Stimulated activated naive CD8-positive, alpha-beta T cell treated with anti-CD3 and anti-CD28 coated beads, Interleukin-15, Interleukin-2, amounts not matched to agents 100 ng/mL and 50 ng/mL, for 24 hours (primary cell): ENCODE measurements around the gene PHYHD1.

Experiments
- H3K27ac Mint-ChIP-seq: one replicate; pipeline ENCODE4 v1.8.0; 2021; ENCODE audit warnings: mild to moderate bottlenecking, mixed read lengths
- H3K27me3 Mint-ChIP-seq: one replicate; pipeline ENCODE4 v1.8.0; 2021; ENCODE audit warnings: mixed read lengths
- H3K36me3 Mint-ChIP-seq: one replicate; pipeline ENCODE4 v1.8.0; 2021; ENCODE audit warnings: low read depth, mixed read lengths
- H3K4me1 Mint-ChIP-seq: one replicate; pipeline ENCODE4 v1.8.0; 2021; ENCODE audit warnings: low read depth, mixed read lengths
- H3K4me3 Mint-ChIP-seq: one replicate; pipeline ENCODE4 v1.8.0; 2021; ENCODE audit warnings: mild to moderate bottlenecking, mixed read lengths
- H3K9me3 Mint-ChIP-seq: one replicate; pipeline ENCODE4 v1.8.0; 2021; ENCODE audit warnings: mixed read lengths

Gene PHYHD1

GRCh38 chr9:128894764-128895163, 26.0 kb upstream of the PHYHD1 start:
- no peak overlapping the region for H3K27ac Mint-ChIP-seq

DNA sequence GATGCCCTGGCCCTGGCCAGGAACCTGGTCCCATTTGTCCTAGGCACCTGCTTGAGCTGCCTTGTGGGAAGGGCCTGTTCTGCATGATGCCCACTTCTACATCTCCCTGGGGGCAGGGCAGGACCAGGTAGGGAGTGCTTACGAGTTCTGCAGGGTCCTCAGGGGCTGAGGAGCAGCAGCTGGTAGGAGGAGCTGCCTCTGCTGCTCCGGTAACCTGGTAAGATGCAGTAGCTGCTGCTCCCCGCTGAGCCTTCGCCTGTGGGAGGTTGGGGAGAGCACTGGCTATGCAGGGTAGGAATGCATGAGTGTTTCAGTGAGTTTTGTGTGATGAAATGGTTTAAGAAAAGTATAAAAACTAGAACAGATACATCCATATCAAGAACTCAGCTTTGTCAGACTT, 25.2 kb upstream of the PHYHD1 start:
- H3K36me3 Mint-ChIP-seq: peaks cover 16% of the 10 kb centered on the region
- H3K27me3 Mint-ChIP-seq: no peaks in the 10 kb centered on the region
- no peaks in the 10 kb centered on the region for H3K9me3 Mint-ChIP-seq
- no peak overlapping the region for H3K4me3 Mint-ChIP-seq
- H3K27ac Mint-ChIP-seq: no peak overlapping the region
- peaks cover 60% of the 10 kb centered on the region for H3K4me1 Mint-ChIP-seq

More at GRCh38 chr9:128894764-128895163, 26.0 kb upstream of the PHYHD1 start:
- Mint-ChIP-seq H3K9me3 (no peaks in the 10 kb centered on the region), H3K4me1 (peaks cover 54% of the 10 kb centered on the region), H3K4me3 (no peak overlapping the region), H3K27me3 (no peaks in the 10 kb centered on the region), H3K36me3 (peaks cover 16% of the 10 kb centered on the region)

GRCh38 chr9:128898382-128898781, 22.4 kb upstream of the PHYHD1 start:
- H3K4me1 Mint-ChIP-seq: peaks cover 66% of the 10 kb centered on the region
- no peaks in the 10 kb centered on the region for H3K27me3 Mint-ChIP-seq
- H3K27ac Mint-ChIP-seq: peak overlapping the region; percentile 97
- no peaks in the 10 kb centered on the region for H3K9me3 Mint-ChIP-seq
- no peak overlapping the region for H3K4me3 Mint-ChIP-seq
- H3K36me3 Mint-ChIP-seq: peaks cover 7% of the 10 kb centered on the region

DNA sequence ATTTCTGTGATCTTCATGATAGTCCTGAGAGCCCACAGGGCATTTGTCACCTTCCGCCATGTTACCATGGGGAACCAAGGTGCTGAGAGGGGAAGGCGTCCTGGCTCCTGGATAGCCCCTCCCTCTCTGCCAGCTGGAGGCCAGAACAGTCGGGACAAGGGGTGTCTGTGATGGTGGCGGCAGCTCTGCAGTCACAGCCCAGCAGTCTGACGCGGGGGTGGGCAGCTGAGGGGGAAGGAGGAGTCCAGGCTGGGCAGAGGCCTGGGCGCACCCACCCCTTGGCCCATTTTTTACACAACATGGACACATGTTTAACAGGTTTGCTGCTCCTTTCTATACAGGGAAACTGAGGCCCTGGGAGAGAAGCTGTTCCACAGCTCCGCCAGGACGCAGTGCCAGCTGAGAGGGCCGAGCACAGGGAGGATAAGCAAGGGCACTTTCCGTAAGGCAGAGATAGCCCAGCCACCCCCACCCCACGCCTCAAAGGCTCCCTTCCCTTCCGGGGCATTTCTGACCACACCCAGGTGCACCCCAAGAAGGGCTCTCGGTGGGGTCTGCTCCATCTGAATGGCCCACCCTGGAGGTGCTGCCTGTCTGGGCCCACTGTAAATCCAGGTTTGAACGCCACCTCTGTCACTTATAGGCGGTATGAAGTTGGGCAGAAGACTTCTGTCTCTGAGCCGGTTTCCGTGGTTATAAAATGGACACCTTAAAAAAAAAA, 21.8 kb upstream of the PHYHD1 start:
- Mint-ChIP-seq H3K4me3 (peak overlapping the region; percentile 62), H3K36me3 (peaks cover 4% of the 10 kb centered on the region), H3K27ac (peak overlapping the region; percentile 97), H3K9me3 (no peaks in the 10 kb centered on the region), H3K27me3 (no peaks in the 10 kb centered on the region), H3K4me1 (peaks cover 69% of the 10 kb centered on the region)

GRCh38 chr9:128899566-128900322, 21.0 kb upstream of the PHYHD1 start:
- Mint-ChIP-seq H3K27me3 (no peaks in the 10 kb centered on the region), H3K27ac (peak overlapping the region; percentile 97), H3K4me1 (peaks cover 70% of the 10 kb centered on the region), H3K9me3 (no peaks in the 10 kb centered on the region), H3K4me3 (peak overlapping the region; percentile 62), H3K36me3 (peaks cover 4% of the 10 kb centered on the region)

- H3K4me1 Mint-ChIP-seq: peaks cover 58% of the 10 kb centered on the region
- H3K27ac Mint-ChIP-seq: no peak overlapping the region
- H3K4me3 Mint-ChIP-seq: no peak overlapping the region
- H3K36me3 Mint-ChIP-seq: peaks cover 4% of the 10 kb centered on the region
- no peaks in the 10 kb centered on the region for H3K27me3 Mint-ChIP-seq
- no peaks in the 10 kb centered on the region for H3K9me3 Mint-ChIP-seq
Observed at GRCh38 chr9:128901379-128901778, 19.4 kb upstream of the PHYHD1 start.

GRCh38 chr9:128901822-128902221, 19.0 kb upstream of the PHYHD1 start:
- H3K27me3 Mint-ChIP-seq: no peaks in the 10 kb centered on the region
- H3K36me3 Mint-ChIP-seq: peaks cover 3% of the 10 kb centered on the region
- H3K27ac Mint-ChIP-seq: peak overlapping the region; percentile 83
- H3K4me1 Mint-ChIP-seq: peaks cover 58% of the 10 kb centered on the region
- H3K9me3 Mint-ChIP-seq: no peaks in the 10 kb centered on the region
- peak overlapping the region; percentile 3 for H3K4me3 Mint-ChIP-seq

- Mint-ChIP-seq H3K4me3 (peak overlapping the region; percentile 51), H3K4me1 (peaks cover 55% of the 10 kb centered on the region)
Observed at GRCh38 chr9:128902351-128903078, 18.3 kb upstream of the PHYHD1 start.

GRCh38 chr9:128903079-128903461, 17.7 kb upstream of the PHYHD1 start:
- H3K4me1 Mint-ChIP-seq: peaks cover 52% of the 10 kb centered on the region
- no peaks in the 10 kb centered on the region for H3K9me3 Mint-ChIP-seq
- no peak overlapping the region for H3K4me3 Mint-ChIP-seq
- peaks cover 9% of the 10 kb centered on the region for H3K36me3 Mint-ChIP-seq
- H3K27ac Mint-ChIP-seq: peak overlapping the region; percentile 83
- no peaks in the 10 kb centered on the region for H3K27me3 Mint-ChIP-seq

More at GRCh38 chr9:128902351-128903078, 18.3 kb upstream of the PHYHD1 start:
- peak overlapping the region; percentile 83 for H3K27ac Mint-ChIP-seq
- peaks cover 3% of the 10 kb centered on the region for H3K36me3 Mint-ChIP-seq
- no peaks in the 10 kb centered on the region for H3K9me3 Mint-ChIP-seq
- H3K27me3 Mint-ChIP-seq: no peaks in the 10 kb centered on the region

- Mint-ChIP-seq H3K9me3 (no peaks in the 10 kb centered on the region), H3K27ac (peak overlapping the region; percentile 83), H3K4me3 (no peak overlapping the region), H3K4me1 (peaks cover 50% of the 10 kb centered on the region), H3K27me3 (no peaks in the 10 kb centered on the region), H3K36me3 (peaks cover 14% of the 10 kb centered on the region)
Observed at GRCh38 chr9:128903871-128904620, 16.7 kb upstream of the PHYHD1 start.

DNA sequence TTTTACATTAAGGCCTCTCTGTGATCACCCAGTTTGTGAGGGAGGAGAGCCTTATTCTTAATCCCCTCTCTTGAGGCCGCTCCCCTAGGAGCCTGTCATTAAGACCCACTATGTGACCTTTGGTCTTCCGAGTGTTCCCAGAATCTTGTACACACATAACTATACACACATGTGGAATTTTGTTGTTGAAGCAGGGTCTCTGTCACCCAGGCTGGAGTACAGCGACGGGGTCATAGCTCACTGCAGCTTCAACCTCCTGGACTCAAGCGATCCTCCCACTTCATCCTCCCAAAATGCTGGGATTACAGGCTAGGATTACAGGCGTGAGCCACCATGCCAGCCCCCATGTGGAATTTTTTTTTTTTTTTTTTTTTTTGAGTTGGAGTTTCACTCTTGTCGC, 14.8 kb upstream of the PHYHD1 start:
- Mint-ChIP-seq H3K9me3 (no peaks in the 10 kb centered on the region), H3K4me3 (no peak overlapping the region), H3K27ac (peak overlapping the region; percentile 22), H3K36me3 (peaks cover 25% of the 10 kb centered on the region), H3K4me1 (peaks cover 51% of the 10 kb centered on the region), H3K27me3 (no peaks in the 10 kb centered on the region)

DNA sequence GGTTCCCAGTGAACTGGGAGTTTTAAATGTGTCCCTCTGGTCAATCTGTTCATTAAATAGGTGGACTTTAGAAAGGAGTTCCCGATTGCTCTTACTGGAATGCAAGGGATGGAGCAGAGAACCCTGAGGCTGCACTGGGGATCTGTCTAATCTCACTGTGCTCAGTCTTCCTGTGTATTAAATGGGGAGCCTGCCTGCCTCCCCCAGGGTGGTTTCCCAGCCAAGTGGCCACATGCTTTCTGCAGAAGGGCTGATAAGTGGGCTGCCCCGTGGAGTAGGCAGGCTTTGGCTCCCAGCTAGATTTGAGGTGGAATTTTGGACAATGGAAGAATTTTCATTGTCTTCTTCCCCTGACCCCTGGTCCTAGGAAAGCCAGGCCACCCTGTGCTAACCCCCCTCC, 14.0 kb upstream of the PHYHD1 start:
- H3K27me3 Mint-ChIP-seq: no peaks in the 10 kb centered on the region
- peaks cover 56% of the 10 kb centered on the region for H3K4me1 Mint-ChIP-seq
- no peak overlapping the region for H3K4me3 Mint-ChIP-seq
- H3K36me3 Mint-ChIP-seq: peaks cover 25% of the 10 kb centered on the region
- H3K27ac Mint-ChIP-seq: no peak overlapping the region
- no peaks in the 10 kb centered on the region for H3K9me3 Mint-ChIP-seq

- Mint-ChIP-seq H3K4me3 (no peak overlapping the region), H3K27me3 (no peaks in the 10 kb centered on the region), H3K9me3 (no peaks in the 10 kb centered on the region), H3K4me1 (peaks cover 56% of the 10 kb centered on the region), H3K36me3 (peaks cover 34% of the 10 kb centered on the region), H3K27ac (no peak overlapping the region)
Observed at GRCh38 chr9:128908372-128908771, 12.4 kb upstream of the PHYHD1 start.

DNA sequence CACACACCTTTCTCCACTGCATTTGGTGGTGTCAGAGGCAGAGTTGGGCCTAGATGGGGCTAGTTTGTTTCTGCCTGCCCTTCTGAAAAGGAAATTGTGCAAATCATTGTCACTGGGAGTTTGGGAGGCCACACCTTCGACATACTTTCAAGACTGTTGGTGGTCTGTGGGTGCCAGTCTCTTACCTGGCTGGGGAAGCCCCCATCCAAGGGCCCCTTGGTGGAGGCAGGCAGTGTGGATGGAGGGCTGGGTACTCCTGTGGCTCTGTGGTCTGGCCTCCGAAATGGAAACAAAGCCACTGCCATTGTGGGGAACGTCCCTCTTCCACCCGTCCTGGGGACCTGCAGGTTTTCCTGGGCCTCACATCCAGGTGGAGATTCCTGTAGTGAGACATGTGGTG, 10.9 kb upstream of the PHYHD1 start:
- no peaks in the 10 kb centered on the region for H3K9me3 Mint-ChIP-seq
- H3K27ac Mint-ChIP-seq: no peak overlapping the region
- no peak overlapping the region for H3K4me3 Mint-ChIP-seq
- peaks cover 34% of the 10 kb centered on the region for H3K36me3 Mint-ChIP-seq
- no peaks in the 10 kb centered on the region for H3K27me3 Mint-ChIP-seq
- peaks cover 56% of the 10 kb centered on the region for H3K4me1 Mint-ChIP-seq
